Midbrain (tissue), 1 donor: ENCODE data around the gene OTOF.

Source experiments
- DNase-seq: peaks from one replicate; lab custom pipeline; 2025; lab: John Stamatoyannopoulos, UW

OTOF gene

DNA sequence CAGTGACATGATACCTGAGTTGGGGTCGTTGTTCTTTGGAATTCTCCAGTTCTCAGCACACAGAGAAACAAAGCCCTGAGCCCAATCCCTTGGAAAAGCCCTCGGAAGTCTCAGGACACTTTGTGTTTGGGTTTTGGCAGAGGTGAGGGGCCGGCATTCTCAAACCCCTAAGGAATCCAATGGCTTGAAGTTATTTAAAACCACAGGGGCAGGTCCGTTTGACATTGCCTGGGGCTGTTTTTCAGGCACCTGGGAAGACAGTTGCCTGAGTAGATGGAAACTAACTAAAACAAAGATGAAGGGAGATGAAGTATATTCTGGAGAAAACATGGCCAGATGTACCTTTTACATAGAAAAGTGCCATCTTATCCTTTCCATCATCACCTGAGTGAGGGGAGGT is 22.5 kb upstream of the OTOF start:
- DNase-seq: no peak

GRCh38 chr2:26495705-26496297 is 17.9 kb upstream of the OTOF start:
- DNase-seq: no peak

DNA sequence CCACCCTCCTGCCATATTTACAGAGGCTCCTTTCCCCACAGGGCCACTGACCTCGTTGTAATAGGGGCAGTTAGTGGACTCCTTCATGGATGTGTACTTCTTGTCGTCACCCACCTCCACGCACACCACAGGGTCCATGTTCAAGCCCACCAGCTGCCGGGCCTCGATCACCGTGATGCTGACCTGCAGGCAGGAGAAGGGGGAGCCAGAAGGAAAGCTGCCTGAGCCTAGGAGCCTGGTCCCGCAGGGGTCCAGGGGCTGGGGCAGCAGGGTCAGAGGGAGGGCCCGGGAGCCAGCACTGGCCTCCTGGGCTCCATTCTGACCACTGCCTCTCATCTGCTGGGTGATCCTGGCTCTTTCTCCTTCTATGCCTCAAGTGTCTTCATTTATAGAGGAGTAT is 17.0 kb upstream of the OTOF start:
- DNase-seq: no peak

GRCh38 chr2:26494199-26494598 is 16.3 kb upstream of the OTOF start:
- DNase-seq: no peak

GRCh38 chr2:26493566-26493965 is 15.6 kb upstream of the OTOF start:
- DNase-seq: no peak

DNA sequence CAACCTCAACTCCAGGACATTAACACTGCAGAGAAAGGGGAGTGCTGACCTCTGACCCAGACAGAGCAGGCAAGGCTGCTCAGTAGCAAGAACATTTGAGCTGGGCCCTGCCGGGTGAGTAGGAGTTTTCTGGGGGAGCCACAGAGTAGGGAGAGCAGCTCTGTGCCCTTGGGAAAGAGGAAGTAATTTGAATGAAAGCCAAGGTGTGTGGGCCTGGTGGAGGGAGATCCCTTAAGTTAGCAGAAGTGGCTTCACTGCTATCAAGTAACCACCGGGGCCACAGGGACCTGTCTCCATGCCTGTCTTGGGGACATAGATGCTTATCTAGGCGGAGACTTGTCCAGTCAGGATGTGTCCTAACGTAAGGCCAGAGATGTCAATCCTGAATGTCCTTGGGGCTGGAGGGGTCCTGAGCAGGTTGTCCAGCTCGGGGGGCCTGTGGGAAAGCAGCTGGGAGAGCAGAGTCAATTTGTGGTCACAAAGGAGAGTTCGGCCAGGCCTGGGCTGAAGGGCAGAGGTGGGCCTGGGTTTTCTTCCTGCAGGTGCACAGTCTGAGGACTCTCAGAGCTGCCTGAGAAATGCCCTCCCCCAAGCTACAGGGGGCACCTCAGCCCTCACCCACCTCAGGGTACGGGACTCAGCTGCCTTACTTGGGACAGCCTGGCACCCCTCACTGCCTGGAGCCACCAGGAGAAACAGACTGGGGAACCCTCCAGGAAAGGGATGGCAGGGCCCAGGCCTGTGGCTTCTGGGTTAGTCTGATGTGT is 15.0 kb upstream of the OTOF start:
- DNase-seq: no peak

- no peak for DNase-seq
Observed at GRCh38 chr2:26491563-26492167, 13.7 kb upstream of the OTOF start.

- DNase-seq: no peak
Observed at GRCh38 chr2:26489213-26489850, 11.4 kb upstream of the OTOF start.

DNA sequence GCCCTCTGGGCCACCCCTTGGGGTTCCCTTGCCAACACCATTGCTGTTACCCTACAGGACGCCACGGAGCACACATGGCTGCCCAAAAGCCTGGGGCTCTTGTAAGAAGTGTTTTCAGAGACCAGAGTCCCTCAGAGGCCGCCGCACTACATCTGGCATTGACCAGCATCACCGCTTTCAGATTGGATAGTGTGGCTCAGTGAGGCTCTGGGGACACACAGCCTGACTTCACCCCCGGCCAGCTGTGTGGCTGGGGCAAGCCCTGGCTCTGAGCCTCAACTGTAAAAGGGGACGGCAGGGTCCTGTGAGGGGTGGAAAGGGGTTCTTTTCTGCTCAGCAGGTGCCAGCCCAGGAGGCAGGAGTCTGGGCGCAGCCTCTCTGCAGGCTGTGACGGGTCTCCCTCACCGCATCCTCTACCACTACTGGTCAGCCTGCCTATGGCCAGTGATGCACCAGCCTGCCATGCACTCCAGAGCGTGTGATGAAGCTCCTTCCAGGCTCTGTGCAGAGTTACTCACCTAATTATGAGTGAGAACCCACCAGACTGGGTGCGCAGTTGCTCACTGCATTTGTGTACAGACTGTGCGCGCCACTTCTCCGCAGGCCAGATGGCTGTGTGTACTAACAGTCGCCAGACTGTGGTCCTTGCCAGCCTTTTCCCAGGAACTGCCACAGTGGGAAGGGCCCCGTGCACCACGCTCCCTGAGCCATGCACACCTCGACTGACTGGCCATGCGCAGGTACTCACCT is 10.7 kb upstream of the OTOF start:
- no peak for DNase-seq

- DNase-seq: no peak
Observed at GRCh38 chr2:26487192-26487591, 9.3 kb upstream of the OTOF start.

- DNase-seq: no peak
Observed at GRCh38 chr2:26486789-26487188, 8.9 kb upstream of the OTOF start.

GRCh38 chr2:26485725-26486418 is 7.9 kb upstream of the OTOF start:
- no peak for DNase-seq

DNA sequence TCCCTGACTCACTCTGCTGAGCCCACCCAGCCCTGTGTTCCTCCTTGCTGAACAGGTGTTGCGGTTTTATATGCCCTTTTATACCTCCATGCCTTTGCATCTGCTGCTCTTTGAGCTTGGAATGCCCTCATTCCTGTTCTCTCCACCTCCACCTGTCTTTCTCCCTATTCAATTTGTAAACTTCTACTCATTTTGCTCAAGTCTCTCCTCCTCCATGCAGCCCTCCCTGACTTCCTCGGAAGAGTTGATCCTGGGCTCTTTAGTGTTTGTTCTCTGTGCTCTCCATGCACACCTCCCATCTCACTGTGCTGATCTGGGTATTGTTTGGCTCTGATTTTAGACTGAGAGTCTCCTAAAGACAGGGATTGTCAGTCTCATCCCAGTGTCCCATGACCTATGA is 7.2 kb upstream of the OTOF start:
- no peak for DNase-seq

GRCh38 chr2:26484579-26484978 is 6.7 kb upstream of the OTOF start:
- no peak for DNase-seq

GRCh38 chr2:26483957-26484565 is 6.1 kb upstream of the OTOF start:
- no peak for DNase-seq

GRCh38 chr2:26483516-26483915 is 5.6 kb upstream of the OTOF start:
- no peak for DNase-seq

- no peak for DNase-seq
Observed at GRCh38 chr2:26483027-26483326, 5.1 kb upstream of the OTOF start.

DNA sequence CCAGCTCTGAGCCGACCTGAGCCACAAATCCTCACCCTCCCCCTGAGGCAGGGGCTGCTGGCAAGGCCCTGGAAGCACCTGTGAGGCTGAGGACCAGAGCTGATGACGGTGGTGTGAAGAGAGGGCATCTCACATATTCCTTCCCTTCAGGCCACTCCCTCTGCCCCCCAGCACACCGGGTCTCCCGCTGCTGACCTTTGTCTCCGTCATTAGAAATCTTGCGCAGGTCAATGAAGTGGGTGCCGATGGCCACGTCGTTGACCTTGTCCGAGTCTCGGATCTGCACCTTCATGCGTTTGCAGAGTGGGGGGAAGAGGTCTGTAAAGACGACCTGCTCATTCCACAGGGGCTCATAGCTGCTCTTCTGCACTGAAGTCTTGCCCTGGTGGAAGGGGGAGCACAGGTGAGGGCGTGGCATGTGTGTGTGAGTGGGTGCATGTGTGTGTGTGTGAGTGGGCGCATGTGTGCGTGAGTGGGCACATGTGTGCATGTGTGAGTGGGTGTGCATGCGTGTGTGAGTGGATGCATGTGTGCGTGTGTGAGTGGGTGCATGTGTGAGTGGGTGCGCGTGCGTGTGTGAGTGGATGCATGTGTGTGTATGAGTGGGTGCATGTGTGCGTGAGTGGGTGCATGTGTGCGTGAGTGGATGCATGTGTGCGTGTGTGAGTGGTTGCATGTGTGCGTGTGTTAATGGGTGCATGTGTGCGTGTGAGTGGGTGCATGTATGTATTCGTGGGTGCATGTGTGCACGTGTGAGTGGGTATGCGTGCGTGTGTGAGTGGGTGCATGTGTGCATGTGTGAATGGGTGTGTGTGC is 4.5 kb upstream of the OTOF start:
- DNase-seq: no peak

DNA sequence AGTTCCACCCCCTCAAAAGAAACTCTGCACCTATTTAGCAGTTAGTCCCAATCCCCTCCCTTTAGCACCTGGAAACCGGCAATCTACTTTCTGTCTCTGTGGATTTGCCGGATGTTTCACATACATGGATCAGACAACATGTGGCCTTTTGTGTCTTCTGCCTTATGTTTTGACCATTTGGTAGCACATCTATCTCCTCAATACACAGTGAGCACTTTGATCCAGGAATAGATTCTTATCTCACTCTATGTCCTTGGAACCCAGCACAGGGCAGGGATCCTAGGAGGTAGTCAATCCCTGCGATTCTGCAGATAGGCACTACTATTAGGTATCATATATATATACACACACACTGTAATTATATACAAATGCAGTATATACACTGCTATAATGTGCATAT is 3.8 kb upstream of the OTOF start:
- no peak for DNase-seq

DNA sequence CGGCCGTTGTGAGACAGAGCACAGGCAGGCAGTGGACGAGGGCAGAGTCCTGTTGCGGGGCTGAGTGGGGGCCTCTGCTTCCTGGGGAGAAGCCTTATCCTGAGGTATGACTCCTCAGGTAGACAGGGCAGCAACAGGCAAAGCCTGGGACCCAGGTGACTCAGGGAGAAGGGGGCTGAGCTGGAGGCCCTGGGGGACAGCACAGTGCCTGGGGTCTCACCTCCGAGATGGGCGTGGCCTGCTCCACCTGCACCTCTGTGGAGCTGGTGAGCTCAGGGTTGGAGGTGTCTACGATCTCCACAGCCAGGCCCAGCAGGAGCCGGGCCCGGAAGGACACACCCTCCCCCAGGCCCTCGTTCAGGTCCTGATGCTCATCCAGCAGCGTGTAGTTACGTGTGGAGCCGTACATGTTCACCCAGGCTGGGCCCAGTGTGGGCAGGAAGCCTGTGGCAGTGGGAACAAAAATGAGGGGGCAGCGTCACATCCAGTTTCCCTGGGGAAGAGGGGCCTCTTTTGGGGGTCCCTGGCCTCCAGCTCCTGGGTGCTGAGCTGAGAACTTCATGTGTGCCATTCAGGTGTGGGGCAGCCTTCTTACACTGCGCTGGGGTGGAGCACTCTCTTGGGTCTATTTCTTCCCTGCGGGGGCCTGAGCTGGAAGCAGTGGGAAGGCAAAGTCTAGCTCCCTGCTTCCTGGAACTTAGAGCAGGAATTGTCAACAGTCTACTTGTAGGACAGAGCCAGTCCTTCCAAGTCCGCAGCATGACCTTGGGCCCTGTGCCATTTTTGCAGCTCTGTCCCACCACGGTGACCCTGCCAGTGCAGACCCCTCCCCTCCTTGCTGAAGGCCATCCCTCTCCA is 2.9 kb upstream of the OTOF start:
- DNase-seq: no peak
